Kidney epithelial cell (primary cell): Measurements from ENCODE around the gene FOXJ3. TPM values are rescaled to one million over a fixed set of nuclear protein-coding genes. Genes with fewer than 3 reads are reported as not detected.

Experiments
- DNase-seq: peaks from one replicate; pipeline ENCODE4 v3.0.0-alpha.2; 2010; ENCODE audit warnings: low read depth
- H3K27me3 ChIP-seq: 2 replicates; pipeline ENCODE4 v1.6.0; 2011; ENCODE audit warnings: low read length; ENCODE audit not compliant: control insufficient read depth, insufficient read depth
- H3K36me3 ChIP-seq: 2 replicates; pipeline ENCODE4 v1.5.1; 2011; ENCODE audit warnings: low read length; ENCODE audit not compliant: control insufficient read depth, insufficient read depth
- H3K4me3 ChIP-seq: 2 replicates; pipeline ENCODE4 v1.5.1; 2011; ENCODE audit warnings: low read depth, mild to moderate bottlenecking, control low read depth, low read length
- total RNA-seq: library from RNA; depleted of rRNA; stranded (reverse); fragments of >200 nt; gene quantifications from 2 replicates; pipeline ENCODE4 v1.2.3, GENCODE V29; 2015
- TF ChIP-seq, protein P1 (sequence below): IDR thresholded peaks from 2 replicates; pipeline ENCODE4 v1.5.1; 2011; ENCODE audit warnings: mild to moderate bottlenecking, moderate library complexity, low read length, control low read depth, inconsistent platforms; ENCODE audit not compliant: insufficient read depth, poor library complexity, severe bottlenecking

The FOXJ3 gene
- total RNA-seq, 1 donor from 2014 or later: 28.6 TPM

DNA sequence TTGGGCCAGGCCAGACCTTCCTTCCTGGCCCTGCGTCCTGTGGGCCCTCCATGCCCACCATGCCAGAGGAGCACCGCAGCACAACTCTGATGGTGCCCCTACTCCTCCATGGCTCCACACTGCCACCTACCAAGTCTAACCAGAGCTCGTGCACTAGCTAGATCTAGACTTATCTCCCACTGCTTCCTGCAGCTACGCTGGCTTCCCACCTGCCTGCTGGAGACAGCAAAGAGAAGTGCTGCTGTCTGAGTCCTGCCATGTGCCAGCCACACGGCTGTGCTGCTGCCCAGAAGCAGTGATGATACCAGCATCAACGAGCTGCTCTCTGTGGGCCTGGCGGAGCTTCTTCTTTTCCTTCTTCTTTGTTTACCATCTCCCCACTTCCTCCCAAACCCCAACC lies 177.4 kb downstream of the FOXJ3 start:
- Histone ChIP-seq H3K36me3 (no peaks in the 10 kb centered on the region), H3K4me3 (no peak overlapping the region), H3K27me3 (peaks cover 13% of the 10 kb centered on the region)
- TF ChIP-seq, protein P1, sequence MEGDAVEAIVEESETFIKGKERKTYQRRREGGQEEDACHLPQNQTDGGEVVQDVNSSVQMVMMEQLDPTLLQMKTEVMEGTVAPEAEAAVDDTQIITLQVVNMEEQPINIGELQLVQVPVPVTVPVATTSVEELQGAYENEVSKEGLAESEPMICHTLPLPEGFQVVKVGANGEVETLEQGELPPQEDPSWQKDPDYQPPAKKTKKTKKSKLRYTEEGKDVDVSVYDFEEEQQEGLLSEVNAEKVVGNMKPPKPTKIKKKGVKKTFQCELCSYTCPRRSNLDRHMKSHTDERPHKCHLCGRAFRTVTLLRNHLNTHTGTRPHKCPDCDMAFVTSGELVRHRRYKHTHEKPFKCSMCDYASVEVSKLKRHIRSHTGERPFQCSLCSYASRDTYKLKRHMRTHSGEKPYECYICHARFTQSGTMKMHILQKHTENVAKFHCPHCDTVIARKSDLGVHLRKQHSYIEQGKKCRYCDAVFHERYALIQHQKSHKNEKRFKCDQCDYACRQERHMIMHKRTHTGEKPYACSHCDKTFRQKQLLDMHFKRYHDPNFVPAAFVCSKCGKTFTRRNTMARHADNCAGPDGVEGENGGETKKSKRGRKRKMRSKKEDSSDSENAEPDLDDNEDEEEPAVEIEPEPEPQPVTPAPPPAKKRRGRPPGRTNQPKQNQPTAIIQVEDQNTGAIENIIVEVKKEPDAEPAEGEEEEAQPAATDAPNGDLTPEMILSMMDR: no peak
- no peak for DNase-seq

DNA sequence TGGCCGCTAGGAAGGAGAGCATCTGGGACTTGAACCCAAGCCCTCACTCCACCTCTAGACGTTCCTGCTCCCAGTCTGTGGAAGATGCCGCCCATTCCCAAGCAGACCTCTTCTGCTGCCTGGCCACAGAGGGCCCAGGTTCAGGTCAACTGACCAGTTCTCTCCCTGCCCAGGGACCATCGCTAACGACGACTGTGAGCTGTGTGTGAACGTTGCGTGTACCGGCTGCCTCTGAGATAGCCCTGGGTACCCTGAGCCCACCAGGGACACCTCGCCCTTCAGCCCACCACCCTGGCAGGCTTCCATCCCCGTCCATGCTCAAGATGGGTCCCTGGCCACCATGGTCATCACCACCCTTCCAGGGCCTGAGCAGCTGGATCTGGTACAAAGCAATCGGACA lies 179.7 kb downstream of the FOXJ3 start:
- no peak overlapping the region for H3K4me3 ChIP-seq
- no peak for DNase-seq
- H3K36me3 ChIP-seq: no peaks in the 10 kb centered on the region
- TF ChIP-seq, protein P1: no peak
- peaks cover 19% of the 10 kb centered on the region for H3K27me3 ChIP-seq

DNA sequence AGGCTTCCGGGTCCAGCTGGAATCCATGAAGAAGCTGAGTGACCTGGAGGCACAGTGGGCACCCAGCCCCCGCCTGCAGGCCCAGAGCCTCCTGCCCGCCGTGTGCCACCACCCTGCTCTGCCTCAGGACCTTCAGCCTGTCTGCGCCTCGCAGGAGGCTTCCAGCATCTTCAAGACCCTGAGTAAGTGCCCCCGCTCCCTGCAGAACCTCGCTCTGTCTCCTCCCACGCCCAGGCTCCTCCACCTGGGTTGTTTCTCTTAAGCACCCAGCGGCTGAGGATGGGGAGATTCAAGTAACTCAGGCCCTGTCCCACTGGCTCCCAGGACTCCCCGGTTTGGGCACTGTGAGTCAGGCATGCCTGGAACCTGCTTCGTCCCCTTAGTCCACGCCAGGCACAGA lies 180.3 kb downstream of the FOXJ3 start:
- TF ChIP-seq, protein P1: no peak
- DNase-seq: no peak
- Histone ChIP-seq H3K4me3 (no peak overlapping the region), H3K27me3 (peaks cover 20% of the 10 kb centered on the region), H3K36me3 (no peaks in the 10 kb centered on the region)

DNA sequence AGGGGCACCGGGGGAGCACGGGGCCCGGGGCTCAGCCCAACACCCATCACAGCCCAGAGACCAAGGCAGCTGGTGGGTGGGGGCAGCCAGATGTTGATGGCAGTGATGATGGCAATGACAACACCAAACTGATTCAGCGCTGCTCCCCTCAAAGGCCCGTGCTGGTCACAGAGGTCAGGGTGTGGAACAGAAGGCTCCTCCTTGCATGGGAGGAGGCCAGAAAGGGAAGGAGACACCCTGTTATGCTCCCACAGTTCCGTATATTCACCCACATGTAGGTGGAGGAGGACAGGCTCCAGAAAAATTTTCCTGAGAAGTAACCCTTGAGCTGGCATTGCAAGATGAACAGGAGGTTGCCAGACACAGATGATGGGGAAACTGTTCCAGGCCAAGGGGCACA lies 181.4 kb downstream of the FOXJ3 start:
- DNase-seq: no peak
- no peak overlapping the region for H3K4me3 ChIP-seq
- TF ChIP-seq, protein P1: no peak
- no peaks in the 10 kb centered on the region for H3K36me3 ChIP-seq
- H3K27me3 ChIP-seq: peaks cover 23% of the 10 kb centered on the region

DNA sequence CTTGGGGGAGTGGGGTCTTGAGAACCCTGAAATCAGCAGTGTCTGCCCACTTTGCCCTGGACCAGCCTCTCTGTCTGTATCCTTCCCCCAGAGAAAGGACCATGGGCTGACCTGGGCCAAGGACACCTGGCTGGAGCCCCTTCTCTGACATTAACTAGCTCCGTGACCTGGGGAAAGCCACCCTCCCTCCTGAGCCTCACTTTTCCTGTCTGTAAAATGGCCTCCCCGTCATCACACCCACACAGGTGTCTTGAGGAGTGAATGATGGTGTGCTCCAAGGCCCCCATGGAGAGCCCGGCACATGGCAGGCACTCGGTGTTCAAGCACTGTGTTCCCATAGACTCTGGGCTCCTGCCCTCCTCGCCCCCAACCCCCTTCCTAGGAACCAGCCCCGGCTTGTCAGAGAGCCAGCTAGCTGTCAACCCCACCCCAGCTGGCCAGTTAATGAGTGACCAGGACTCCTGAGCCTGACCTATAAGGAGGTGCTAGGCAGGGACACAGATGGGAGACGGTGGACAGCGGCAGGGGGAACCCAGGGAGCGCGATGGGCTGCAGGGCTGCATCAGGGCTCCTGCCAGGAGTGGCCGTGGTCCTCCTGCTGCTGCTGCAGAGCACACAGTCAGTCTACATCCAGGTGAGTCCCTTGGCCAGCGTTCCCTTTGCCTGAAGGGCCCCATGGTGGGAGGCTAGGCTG lies 182.0 kb downstream of the FOXJ3 start, which contains the start of gene GUCA2B:
GUCA2B (plus strand) TSS at position 504 of the 694 bp plus-strand sequence; CDS start at position 545, 41 bp downstream.
- H3K4me3 ChIP-seq: no peak within 1 kb of the TSS
- H3K36me3 ChIP-seq: no peaks in the 10 kb centered on the region
- H3K27me3 ChIP-seq: peaks cover 23% of the 10 kb centered on the region
- TF ChIP-seq, protein P1: no peak
- no peak for DNase-seq

DNA sequence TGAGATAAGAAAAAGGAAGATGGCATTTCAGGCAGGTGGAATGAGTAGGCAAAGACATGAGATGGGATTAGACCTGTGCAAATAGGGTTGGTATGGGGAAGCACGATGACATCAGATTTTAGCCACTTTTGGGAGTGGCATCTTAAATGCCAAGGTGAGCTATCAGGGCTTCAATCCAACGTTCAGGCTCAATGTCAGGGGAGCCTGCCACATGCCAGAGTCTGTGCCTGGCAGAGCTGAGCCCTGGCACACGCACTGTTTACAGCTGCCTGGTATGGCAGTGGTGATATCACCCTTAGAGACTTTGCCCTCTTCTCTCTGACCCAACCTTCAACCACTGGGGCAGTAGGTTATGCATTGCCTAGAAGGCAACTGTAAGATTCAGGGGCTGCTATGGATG lies 182.9 kb downstream of the FOXJ3 start:
- H3K27me3 ChIP-seq: peaks cover 23% of the 10 kb centered on the region
- DNase-seq: no peak
- no peaks in the 10 kb centered on the region for H3K36me3 ChIP-seq
- TF ChIP-seq, protein P1: no peak
- H3K4me3 ChIP-seq: no peak overlapping the region
